Activated CD8-positive, alpha-beta memory T cell treated with anti-CD3 and anti-CD28 coated beads for 36 hours (primary cell): Measurements from ENCODE around the gene ABCA1. TPM values are rescaled to one million over a fixed set of nuclear protein-coding genes. Genes with fewer than 3 reads are reported as not detected.
"Not testable (repeated sequence)": the region's sequence is repeated elsewhere in the genome, so short reads cannot be mapped to it uniquely, and the experiment has no call there.

ENCODE experiments used
- CTCF ChIA-PET: fragments of 350-600 bp; sonication (Branson Sonifier 250); formaldehyde crosslinking; loops from one replicate; lab custom pipeline; 2021; ENCODE audit warnings: antibody characterized with exemption; lab: Charles Lee
- POLR2A ChIA-PET: fragments of 350-600 bp; sonication (Branson Sonifier 250); formaldehyde crosslinking; loops from one replicate; lab custom pipeline; 2021; ENCODE audit warnings: antibody characterized with exemption; lab: Charles Lee
- total RNA-seq, 2 experiments: library from RNA; stranded (reverse); gene quantifications; one replicate each; pipeline ENCODE4 v1.2.3, GENCODE V29; 2021

The ABCA1 gene
- total RNA-seq, 2 experiments from 2014 or later, result 0.29 to 0.32 TPM

GRCh38 chr9:104858271-104858670 is 69.7 kb downstream of the ABCA1 start:
- ChIA-PET CTCF (no interaction called here), POLR2A (no interaction called here)

- CTCF ChIA-PET, result interaction anchor here (0.5 kb wide), 1 partner anchor 566 kb away, joined by 3 read pairs; no protein-coding TSS in a partner anchor
- POLR2A ChIA-PET, result no interaction called here
Measured at GRCh38 chr9:104856413-104856941, 71.5 kb downstream of the ABCA1 start.

- POLR2A ChIA-PET, result no interaction called here
- CTCF ChIA-PET, result no interaction called here
Measured at GRCh38 chr9:104855807-104856206, 72.1 kb downstream of the ABCA1 start.

- CTCF ChIA-PET, result interaction anchor here (1.6 kb wide), 1 partner anchor 8 kb away, joined by 5 read pairs; no protein-coding TSS in a partner anchor
- POLR2A ChIA-PET, result not testable (repeated sequence)
Measured at GRCh38 chr9:104855258-104855657, 72.7 kb downstream of the ABCA1 start.

- ChIA-PET POLR2A (no interaction called here), CTCF (interaction anchor here (1.6 kb wide), 1 partner anchor 9 kb away, joined by 5 read pairs; no protein-coding TSS in a partner anchor)
Measured at GRCh38 chr9:104854613-104855012, 73.3 kb downstream of the ABCA1 start.

- POLR2A ChIA-PET, result no interaction called here
- CTCF ChIA-PET, result interaction anchor here (1.6 kb wide), 1 partner anchor 9 kb away, joined by 5 read pairs; no protein-coding TSS in a partner anchor
Measured at GRCh38 chr9:104853683-104854082, 74.3 kb downstream of the ABCA1 start.

GRCh38 chr9:104853159-104853558 is 74.8 kb downstream of the ABCA1 start:
- POLR2A ChIA-PET, result no interaction called here
- CTCF ChIA-PET, result no interaction called here

- CTCF ChIA-PET, result no interaction called here
Measured at GRCh38 chr9:104851546-104851920, 76.4 kb downstream of the ABCA1 start.

GRCh38 chr9:104850786-104851545 is 77.0 kb downstream of the ABCA1 start:
- ChIA-PET POLR2A (no interaction called here), CTCF (interaction anchor here (1.4 kb wide), 1 partner anchor 12 kb away, joined by 3 read pairs; no protein-coding TSS in a partner anchor)

More at GRCh38 chr9:104851546-104851920, 76.4 kb downstream of the ABCA1 start:
- POLR2A ChIA-PET, result no interaction called here

- CTCF ChIA-PET, result no interaction called here
- POLR2A ChIA-PET, result no interaction called here
Measured at GRCh38 chr9:104849023-104849422, 78.9 kb downstream of the ABCA1 start.

GRCh38 chr9:104844710-104845109 is 83.2 kb downstream of the ABCA1 start:
- POLR2A ChIA-PET, result no interaction called here
- CTCF ChIA-PET, result no interaction called here

GRCh38 chr9:104843644-104844240 is 84.2 kb downstream of the ABCA1 start:
- ChIA-PET CTCF (no interaction called here), POLR2A (no interaction called here)

- CTCF ChIA-PET, result no interaction called here
- POLR2A ChIA-PET, result no interaction called here
Measured at GRCh38 chr9:104842698-104843097, 85.3 kb downstream of the ABCA1 start.

- CTCF ChIA-PET, result interaction anchor here (0.6 kb wide), 1 partner anchor 101 kb away, joined by 3 read pairs; no protein-coding TSS in a partner anchor
Measured at GRCh38 chr9:104841601-104842141, 86.3 kb downstream of the ABCA1 start.

GRCh38 chr9:104838958-104839357 is 89.0 kb downstream of the ABCA1 start:
- CTCF ChIA-PET, result no interaction called here
- POLR2A ChIA-PET, result no interaction called here

More at GRCh38 chr9:104841601-104842141, 86.3 kb downstream of the ABCA1 start:
- POLR2A ChIA-PET, result no interaction called here

GRCh38 chr9:104836767-104837166 is 91.2 kb downstream of the ABCA1 start:
- CTCF ChIA-PET, result no interaction called here

GRCh38 chr9:104836235-104836634 is 91.7 kb downstream of the ABCA1 start:
- ChIA-PET POLR2A (no interaction called here), CTCF (interaction anchor here (0.5 kb wide), 1 partner anchor 73 kb away, joined by 3 read pairs; no protein-coding TSS in a partner anchor)

More at GRCh38 chr9:104836767-104837166, 91.2 kb downstream of the ABCA1 start:
- POLR2A ChIA-PET, result no interaction called here

- ChIA-PET POLR2A (no interaction called here), CTCF (no interaction called here)
Measured at GRCh38 chr9:104835161-104835560, 92.8 kb downstream of the ABCA1 start.

GRCh38 chr9:104833696-104834095 is 94.3 kb downstream of the ABCA1 start:
- ChIA-PET POLR2A (no interaction called here), CTCF (interaction anchor here (1.1 kb wide), 1 partner anchor 31 kb away, joined by 3 read pairs; no protein-coding TSS in a partner anchor)

GRCh38 chr9:104831681-104832080 is 96.3 kb downstream of the ABCA1 start:
- POLR2A ChIA-PET, result no interaction called here
- CTCF ChIA-PET, result no interaction called here
